B cell (primary cell): ENCODE measurements around the gene ATP11C.

ENCODE experiments used
- CTCF ChIP-seq: fragments of 200-600 bp; IDR thresholded peaks from one replicate; pipeline ENCODE4 v1.8.0; 2022; ENCODE audit warnings: antibody characterized with exemption, mild to moderate bottlenecking
- EZH2 ChIP-seq: IDR thresholded peaks from 2 replicates; pipeline ENCODE4 v1.6.1; 2012; ENCODE audit warnings: borderline replicate concordance, low read depth, mild to moderate bottlenecking, moderate library complexity, low read length; ENCODE audit not compliant: insufficient read depth, poor library complexity, severe bottlenecking

GRCh38 chrX:139864640-139865039 is 68.2 kb downstream of the ATP11C start:
- TF ChIP-seq CTCF (no peak), EZH2 (no peak)
